ENCODE results near the gene PARD3.

DNA sequence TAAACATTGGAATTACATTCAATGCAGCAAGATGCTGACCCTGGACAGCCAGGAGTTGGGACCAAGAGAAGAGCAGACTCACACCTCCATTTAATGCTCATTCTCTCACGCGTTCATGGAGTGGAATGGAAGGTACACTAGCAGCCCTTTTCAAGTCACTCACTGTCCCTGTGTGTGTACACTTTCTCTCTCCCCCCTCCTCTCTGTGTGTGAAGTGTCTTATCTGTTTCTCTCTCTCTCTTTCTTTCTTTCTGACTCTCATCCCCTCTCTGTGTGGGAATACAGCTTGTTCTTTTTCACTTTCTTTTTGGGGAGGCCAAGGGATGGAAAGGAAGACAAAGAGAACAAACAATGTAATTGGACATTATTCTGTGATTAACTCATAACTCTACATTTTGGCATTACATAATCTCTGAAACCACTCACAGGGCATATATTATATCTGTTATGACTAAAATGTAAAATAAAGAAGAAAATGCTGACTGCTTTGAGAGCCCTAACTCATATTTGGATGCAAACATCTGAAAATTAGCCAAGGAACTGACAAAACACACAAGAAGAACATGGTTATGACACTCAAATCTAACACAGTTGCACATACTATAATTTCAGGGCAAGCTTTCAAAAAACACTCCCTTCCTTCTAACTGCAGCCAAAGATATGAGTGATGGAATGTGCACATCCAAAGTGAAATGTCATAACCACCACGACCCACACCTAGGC is 188.8 kb downstream of the PARD3 start:
- TF ChIP-seq EZH2 (IDR thresholded peaks at IDR 0.05; ENCODE audit: insufficient read depth, poor library complexity, severe bottlenecking) = no peak
- TF ChIP-seq EZH2phosphoT487 (IDR thresholded peaks at IDR 0.05; ENCODE audit: insufficient read depth, low read depth) = no peak
